GM12891 (cell line): ENCODE data around the gene TTYH1.

Source experiments
- POLR2A ChIP-seq: IDR thresholded peaks from 2 replicates; pipeline ENCODE4 v1.6.1; 2011; ENCODE audit warnings: low read depth, low read length, control low read depth
- POLR2AphosphoS5 ChIP-seq: IDR thresholded peaks from 2 replicates; pipeline ENCODE4 v1.6.1; 2011; ENCODE audit warnings: low read depth, low read length, control low read depth
- TAF1 ChIP-seq: IDR thresholded peaks from 2 replicates; pipeline ENCODE4 v1.6.1; 2011; ENCODE audit warnings: low read depth, low read length, control low read depth

- 0 out of 2 replicates have a peak, but pooled peaks have one; percentile 26 for TF ChIP-seq POLR2A
- TF ChIP-seq POLR2AphosphoS5, result no peak
- no peak for TF ChIP-seq TAF1
Observed at GRCh38 chr19:54453921-54454780, 38.9 kb downstream of the TTYH1 start.
